Nephron (organoid): ENCODE measurements around the gene C16orf74.

Source experiments
- H3K27ac Mint-ChIP-seq, 3 experiments: 2 replicates each; pipeline ENCODE4 v1.8.0; 2020; ENCODE audit warnings: mixed read lengths in 3 of 3, mild to moderate bottlenecking in 2 of 3, moderate library complexity in 1 of 3
- H3K27me3 Mint-ChIP-seq: 2 replicates; pipeline ENCODE4 v1.8.0; 2021; ENCODE audit warnings: low read depth, mild to moderate bottlenecking, moderate library complexity, mixed read lengths
- H3K36me3 Mint-ChIP-seq: 2 replicates; pipeline ENCODE4 v1.8.0; 2020; ENCODE audit warnings: low read depth, mixed read lengths
- H3K4me1 Mint-ChIP-seq: 2 replicates; pipeline ENCODE4 v1.8.0; 2020; ENCODE audit warnings: mixed read lengths
- H3K4me3 Mint-ChIP-seq, 3 experiments: 2 replicates each; pipeline ENCODE4 v1.8.0; 2020; ENCODE audit warnings: mild to moderate bottlenecking in 3 of 3, mixed read lengths in 3 of 3, moderate library complexity in 2 of 3
- H3K9me3 Mint-ChIP-seq: 2 replicates; pipeline ENCODE4 v1.8.0; 2020; ENCODE audit warnings: mixed read lengths
- TF ChIP-seq, protein P1 (sequence below), 3 experiments: fragments of 200-600 bp; sonication (generic); IDR thresholded peaks; one replicate each; pipeline ENCODE4 v1.5.0; 2021; ENCODE audit warnings: antibody characterized with exemption in 3 of 3; ENCODE audit not compliant: unreplicated experiment in 3 of 3

The C16orf74 gene

DNA sequence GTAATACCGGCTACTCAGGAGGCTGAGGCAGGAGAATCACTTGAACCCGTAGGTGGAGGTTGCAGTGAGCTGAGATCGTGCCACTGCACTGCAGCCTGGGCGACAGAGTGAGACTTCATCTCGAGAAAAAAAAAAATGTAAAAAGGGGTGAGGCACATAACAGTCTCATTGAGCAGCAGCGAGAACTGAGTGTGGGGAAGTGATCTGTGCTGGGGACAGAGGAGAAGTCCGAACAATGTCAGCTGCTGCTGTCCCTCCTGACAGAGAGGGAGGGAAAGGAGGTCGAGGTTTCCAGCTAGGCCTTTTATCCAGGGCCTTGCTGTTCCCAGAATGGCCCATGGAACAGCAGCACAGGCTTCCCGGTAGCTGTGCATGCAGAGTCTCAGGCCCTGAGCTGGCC, 14.0 kb downstream of the C16orf74 start:
- H3K4me1 Mint-ChIP-seq = no peaks in the 10 kb centered on the region
- H3K4me3 Mint-ChIP-seq = no peak overlapping the region
- TF ChIP-seq, protein P1, sequence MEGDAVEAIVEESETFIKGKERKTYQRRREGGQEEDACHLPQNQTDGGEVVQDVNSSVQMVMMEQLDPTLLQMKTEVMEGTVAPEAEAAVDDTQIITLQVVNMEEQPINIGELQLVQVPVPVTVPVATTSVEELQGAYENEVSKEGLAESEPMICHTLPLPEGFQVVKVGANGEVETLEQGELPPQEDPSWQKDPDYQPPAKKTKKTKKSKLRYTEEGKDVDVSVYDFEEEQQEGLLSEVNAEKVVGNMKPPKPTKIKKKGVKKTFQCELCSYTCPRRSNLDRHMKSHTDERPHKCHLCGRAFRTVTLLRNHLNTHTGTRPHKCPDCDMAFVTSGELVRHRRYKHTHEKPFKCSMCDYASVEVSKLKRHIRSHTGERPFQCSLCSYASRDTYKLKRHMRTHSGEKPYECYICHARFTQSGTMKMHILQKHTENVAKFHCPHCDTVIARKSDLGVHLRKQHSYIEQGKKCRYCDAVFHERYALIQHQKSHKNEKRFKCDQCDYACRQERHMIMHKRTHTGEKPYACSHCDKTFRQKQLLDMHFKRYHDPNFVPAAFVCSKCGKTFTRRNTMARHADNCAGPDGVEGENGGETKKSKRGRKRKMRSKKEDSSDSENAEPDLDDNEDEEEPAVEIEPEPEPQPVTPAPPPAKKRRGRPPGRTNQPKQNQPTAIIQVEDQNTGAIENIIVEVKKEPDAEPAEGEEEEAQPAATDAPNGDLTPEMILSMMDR (IDR thresholded peaks at IDR 0.05; ENCODE audit: unreplicated experiment in 3 of 3) = no peak
- H3K27me3 Mint-ChIP-seq = peaks cover 14% of the 10 kb centered on the region
- no peaks in the 10 kb centered on the region for H3K36me3 Mint-ChIP-seq
- H3K9me3 Mint-ChIP-seq = no peaks in the 10 kb centered on the region
- H3K27ac Mint-ChIP-seq = no peak overlapping the region

DNA sequence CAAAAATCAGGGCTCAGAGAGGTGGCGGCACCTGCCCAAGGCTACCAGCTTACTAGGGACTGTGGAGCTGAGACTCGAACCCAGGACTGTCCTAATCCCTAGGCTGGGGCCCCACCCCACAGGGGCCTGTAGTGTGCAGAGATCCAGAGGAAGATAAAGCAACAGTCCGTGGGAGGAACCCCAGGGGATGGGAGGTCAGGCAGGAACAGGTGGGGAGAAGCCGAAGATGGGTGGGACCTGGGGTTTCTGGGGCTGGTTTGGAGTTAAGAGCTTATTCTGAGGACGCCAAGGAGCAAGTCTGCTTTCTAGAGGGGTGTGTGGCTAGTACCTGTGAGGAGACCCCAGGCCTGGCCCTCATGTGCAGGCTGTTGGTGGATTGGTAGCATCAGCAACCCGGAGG, 14.9 kb downstream of the C16orf74 start:
- H3K36me3 Mint-ChIP-seq = no peaks in the 10 kb centered on the region
- H3K4me3 Mint-ChIP-seq = no peak overlapping the region
- H3K27me3 Mint-ChIP-seq = peaks cover 9% of the 10 kb centered on the region
- H3K4me1 Mint-ChIP-seq = peaks cover 2% of the 10 kb centered on the region
- H3K27ac Mint-ChIP-seq = no peak overlapping the region
- TF ChIP-seq, protein P1 (IDR thresholded peaks at IDR 0.05; ENCODE audit: unreplicated experiment in 3 of 3) = no peak
- H3K9me3 Mint-ChIP-seq = no peaks in the 10 kb centered on the region

DNA sequence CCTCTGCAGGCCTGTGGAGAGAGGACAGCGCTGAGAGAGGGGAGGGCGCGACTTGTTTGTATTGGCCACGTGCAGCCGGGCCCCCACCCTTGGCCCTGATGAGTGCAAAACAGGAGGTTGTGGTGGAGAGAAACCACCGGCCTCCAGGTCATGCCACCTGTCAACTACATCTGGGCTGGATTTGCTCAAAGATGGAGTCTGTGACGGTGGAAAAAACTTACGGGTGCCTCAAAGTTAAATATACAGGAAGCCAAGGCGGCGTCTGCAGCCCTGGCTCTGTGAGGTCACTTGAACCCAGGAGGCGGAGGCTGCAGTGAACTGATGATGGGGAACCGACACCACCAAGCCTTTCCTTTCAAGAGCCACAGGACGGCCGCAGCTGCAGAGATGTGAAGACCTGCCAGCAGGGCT, 15.7 kb downstream of the C16orf74 start:
- no peak overlapping the region for H3K4me3 Mint-ChIP-seq
- H3K4me1 Mint-ChIP-seq = peaks cover 6% of the 10 kb centered on the region
- TF ChIP-seq, protein P1 (IDR thresholded peaks at IDR 0.05; ENCODE audit: unreplicated experiment in 3 of 3) = no peak
- no peaks in the 10 kb centered on the region for H3K36me3 Mint-ChIP-seq
- H3K9me3 Mint-ChIP-seq = no peaks in the 10 kb centered on the region
- peaks cover 8% of the 10 kb centered on the region for H3K27me3 Mint-ChIP-seq
- no peak overlapping the region for H3K27ac Mint-ChIP-seq

DNA sequence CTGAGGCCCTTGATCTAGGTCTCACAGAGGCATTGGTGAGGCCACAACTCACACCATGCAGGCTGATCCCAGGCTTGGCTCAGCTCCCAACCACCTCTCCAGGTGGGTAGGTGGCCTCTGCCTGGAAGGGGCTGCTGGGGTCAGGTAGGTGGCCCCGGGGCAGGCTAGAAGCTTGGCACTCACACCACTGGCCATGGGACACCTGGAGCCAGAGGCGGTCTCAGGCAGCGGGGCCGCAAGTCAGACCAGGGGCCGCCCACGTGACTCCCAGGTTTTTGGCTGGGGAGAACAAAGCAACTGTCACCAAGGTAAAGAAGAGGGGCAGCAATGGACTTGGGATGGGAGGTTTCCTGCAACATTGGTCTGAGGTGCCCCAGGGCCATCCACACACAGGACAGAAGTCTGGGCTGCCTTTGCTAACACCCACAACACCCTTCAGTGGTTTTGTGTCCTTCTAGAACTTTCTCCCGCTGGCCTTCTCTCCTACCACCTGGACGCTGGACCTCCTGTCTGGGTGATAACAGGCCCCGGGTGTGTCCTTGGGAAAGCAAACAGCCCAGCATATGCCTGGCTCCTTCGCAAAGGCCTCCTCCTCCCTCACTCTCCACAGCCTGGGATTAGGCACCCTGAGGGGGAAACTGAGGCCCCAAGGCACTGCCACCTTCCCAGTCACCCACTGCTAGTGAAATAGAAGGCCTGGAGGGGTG, 16.4 kb downstream of the C16orf74 start:
- Mint-ChIP-seq H3K4me1 (peaks cover 10% of the 10 kb centered on the region), H3K27ac (no peak overlapping the region), H3K27me3 (peaks cover 8% of the 10 kb centered on the region), H3K36me3 (no peaks in the 10 kb centered on the region), H3K9me3 (no peaks in the 10 kb centered on the region), H3K4me3 (no peak overlapping the region)
- TF ChIP-seq, protein P1 (IDR thresholded peaks at IDR 0.05; ENCODE audit: unreplicated experiment in 3 of 3) = no peak

DNA sequence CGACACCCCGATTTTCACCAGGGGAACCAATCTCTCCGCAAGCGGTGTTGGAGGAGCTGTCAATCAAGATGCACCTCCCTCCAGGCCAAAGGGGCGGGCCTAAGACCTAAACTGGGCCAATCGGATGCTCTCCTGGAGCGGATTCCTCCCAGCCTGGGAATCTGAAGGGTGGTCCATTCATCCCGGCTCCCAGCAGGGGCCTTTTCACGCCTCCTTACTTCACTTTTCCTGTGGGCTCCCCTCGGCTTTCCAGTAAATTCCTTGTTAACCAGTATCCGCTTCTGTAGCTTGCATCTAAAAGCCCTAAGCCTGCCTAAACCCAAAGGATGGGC, 17.1 kb downstream of the C16orf74 start:
- H3K9me3 Mint-ChIP-seq = no peaks in the 10 kb centered on the region

More for the DNA sequence above, 17.1 kb downstream of the C16orf74 start:
- no peak overlapping the region for H3K4me3 Mint-ChIP-seq
- no peak overlapping the region for H3K27ac Mint-ChIP-seq
- TF ChIP-seq, protein P1 (IDR thresholded peaks at IDR 0.05; ENCODE audit: unreplicated experiment in 3 of 3) = no peak
- H3K36me3 Mint-ChIP-seq = no peaks in the 10 kb centered on the region
- H3K4me1 Mint-ChIP-seq = peaks cover 12% of the 10 kb centered on the region
- peaks cover 8% of the 10 kb centered on the region for H3K27me3 Mint-ChIP-seq
